ACC112 (cell line): ENCODE measurements around the gene AADACL2.

ENCODE experiments used
- H2AFZ ChIP-seq: fragments of 200-600 bp; sonication (generic); one replicate; pipeline ENCODE4 v1.6.0; 2017; ENCODE audit warnings: antibody characterized with exemption, low read length; ENCODE audit not compliant: unreplicated experiment
- H3K27ac ChIP-seq: fragments of 200-600 bp; sonication (generic); 2 replicates; pipeline ENCODE4 v1.5.1; 2014; ENCODE audit warnings: low read depth, mild to moderate bottlenecking, antibody characterized with exemption, low read length, moderate library complexity
- H3K27me3 ChIP-seq: fragments of 200-600 bp; sonication (generic); 2 replicates; pipeline ENCODE4 v1.6.1; 2014; ENCODE audit warnings: mild to moderate bottlenecking, antibody characterized with exemption, low read length, moderate library complexity, mixed read lengths; ENCODE audit not compliant: insufficient read depth
- H3K36me3 ChIP-seq: fragments of 200-600 bp; sonication (generic); 2 replicates; pipeline ENCODE4 v1.6.1; 2016; ENCODE audit warnings: mild to moderate bottlenecking, antibody characterized with exemption, low read length, moderate library complexity, mixed read lengths; ENCODE audit not compliant: insufficient read depth
- H3K4me1 ChIP-seq: fragments of 200-600 bp; sonication (generic); one replicate; pipeline ENCODE4 v1.6.1; 2016; ENCODE audit warnings: low read length, mixed read lengths; ENCODE audit not compliant: insufficient read depth, unreplicated experiment, control insufficient read depth
- H3K4me3 ChIP-seq: fragments of 200-600 bp; sonication (generic); 2 replicates; pipeline ENCODE4 v1.5.1; 2014; ENCODE audit warnings: mild to moderate bottlenecking, low read depth, low read length
- H3K79me2 ChIP-seq: fragments of 200-600 bp; sonication (generic); one replicate; pipeline ENCODE4 v1.6.0; 2016; ENCODE audit warnings: low read length; ENCODE audit not compliant: control insufficient read depth, unreplicated experiment, insufficient read depth

AADACL2 gene

DNA sequence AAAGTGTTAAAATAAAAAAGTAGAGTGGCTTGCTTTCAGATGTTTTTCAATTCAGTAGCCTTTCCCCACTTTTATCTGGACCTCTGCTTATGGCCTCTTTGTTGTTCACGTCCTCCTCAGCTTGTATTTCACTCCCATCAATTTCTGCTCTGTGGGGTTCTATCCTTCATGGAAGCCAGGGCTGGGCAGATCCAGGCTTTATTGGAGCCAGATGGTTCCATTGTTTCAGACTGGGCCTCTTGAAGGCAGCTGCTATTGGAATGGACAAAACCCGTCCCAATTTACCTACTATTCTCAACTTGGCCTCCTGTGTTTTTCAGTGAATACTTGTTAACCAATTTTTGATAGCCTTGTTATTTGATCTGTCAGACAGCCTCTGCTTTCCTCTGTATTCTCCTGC lies 10.9 kb upstream of the AADACL2 start:
- no peak overlapping the region for H2AFZ ChIP-seq

GRCh38 chr3:151724576-151725562 lies 8.9 kb upstream of the AADACL2 start:
- Histone ChIP-seq H2AFZ (no peak overlapping the region), H3K27ac (no peak overlapping the region), H3K27me3 (no peaks in the 10 kb centered on the region), H3K4me1 (no peaks in the 10 kb centered on the region), H3K36me3 (no peaks in the 10 kb centered on the region), H3K4me3 (no peak overlapping the region), H3K79me2 (no peaks in the 10 kb centered on the region)

More for the DNA sequence above, 10.9 kb upstream of the AADACL2 start:
- H3K27me3 ChIP-seq, result no peaks in the 10 kb centered on the region
- H3K36me3 ChIP-seq, result no peaks in the 10 kb centered on the region
- no peak overlapping the region for H3K4me3 ChIP-seq
- H3K27ac ChIP-seq, result no peak overlapping the region
- no peaks in the 10 kb centered on the region for H3K79me2 ChIP-seq
- no peaks in the 10 kb centered on the region for H3K4me1 ChIP-seq

GRCh38 chr3:151726016-151726415 lies 7.7 kb upstream of the AADACL2 start:
- H3K27ac ChIP-seq, result no peak overlapping the region
- no peaks in the 10 kb centered on the region for H3K79me2 ChIP-seq
- no peak overlapping the region for H3K4me3 ChIP-seq
- no peaks in the 10 kb centered on the region for H3K36me3 ChIP-seq
- no peaks in the 10 kb centered on the region for H3K4me1 ChIP-seq
- no peak overlapping the region for H2AFZ ChIP-seq
- no peaks in the 10 kb centered on the region for H3K27me3 ChIP-seq

DNA sequence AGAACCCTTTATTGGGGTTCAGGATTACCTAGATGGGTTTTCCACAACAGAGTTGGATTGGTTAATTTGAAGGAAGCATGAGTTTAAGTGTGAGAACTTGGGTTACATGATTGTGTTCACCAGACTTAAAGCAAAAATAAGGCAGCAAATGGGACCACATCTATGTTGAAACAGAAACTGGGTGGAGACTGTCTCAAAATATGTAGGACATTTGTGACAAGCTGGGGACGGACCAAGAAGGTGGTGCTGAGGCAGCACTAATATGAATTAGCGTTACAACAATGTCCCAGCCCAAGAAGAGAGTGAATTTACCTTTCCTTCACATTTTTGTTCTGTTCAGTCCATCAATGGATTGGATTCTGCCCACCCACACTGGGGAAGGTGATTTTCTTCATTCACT lies 866 bp upstream of the AADACL2 start:
- H3K79me2 ChIP-seq, result no peaks in the 10 kb centered on the region
- no peaks in the 10 kb centered on the region for H3K27me3 ChIP-seq
- H3K36me3 ChIP-seq, result no peaks in the 10 kb centered on the region
- H3K4me3 ChIP-seq, result no peak overlapping the region
- H2AFZ ChIP-seq, result no peak overlapping the region
- H3K4me1 ChIP-seq, result no peaks in the 10 kb centered on the region
- H3K27ac ChIP-seq, result no peak overlapping the region

GRCh38 chr3:151740581-151740980 lies 6.9 kb downstream of the AADACL2 start:
- Histone ChIP-seq H2AFZ (no peak overlapping the region), H3K27ac (no peak overlapping the region), H3K27me3 (no peaks in the 10 kb centered on the region), H3K36me3 (no peaks in the 10 kb centered on the region), H3K4me3 (no peak overlapping the region), H3K79me2 (no peaks in the 10 kb centered on the region), H3K4me1 (no peaks in the 10 kb centered on the region)

DNA sequence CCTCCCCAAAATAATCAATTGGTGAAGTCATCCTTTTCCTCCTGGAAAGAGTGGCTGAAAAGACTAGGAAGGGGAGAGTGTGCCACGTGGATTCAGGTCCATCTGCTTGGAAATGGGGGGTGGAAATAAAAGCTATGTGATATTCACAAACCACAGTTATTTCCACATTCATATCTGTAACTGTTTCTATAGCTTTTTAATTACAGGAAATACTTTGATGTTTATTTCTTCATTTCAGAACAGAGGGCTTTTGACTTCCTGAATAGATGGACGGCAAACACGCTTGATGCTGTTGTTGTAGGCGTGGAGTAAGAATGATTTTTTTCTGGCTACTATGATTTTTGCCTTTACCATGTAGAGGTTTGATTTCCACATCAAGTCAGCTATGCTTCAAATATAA lies 10.1 kb downstream of the AADACL2 start:
- H3K27me3 ChIP-seq, result no peaks in the 10 kb centered on the region
- 0 out of 2 replicates have a peak, but pooled peaks cover 2% of the 10 kb centered on the region for H3K36me3 ChIP-seq
- H3K4me3 ChIP-seq, result no peak overlapping the region
- no peaks in the 10 kb centered on the region for H3K4me1 ChIP-seq
- no peak overlapping the region for H3K27ac ChIP-seq
- H2AFZ ChIP-seq, result no peak overlapping the region
- H3K79me2 ChIP-seq, result no peaks in the 10 kb centered on the region

GRCh38 chr3:151750181-151750580 lies 16.5 kb downstream of the AADACL2 start:
- no peaks in the 10 kb centered on the region for H3K4me1 ChIP-seq
- H3K4me3 ChIP-seq, result no peak overlapping the region
- no peaks in the 10 kb centered on the region for H3K79me2 ChIP-seq
- H3K36me3 ChIP-seq, result 0 out of 2 replicates have a peak, but pooled peaks cover 5% of the 10 kb centered on the region
- H3K27me3 ChIP-seq, result no peaks in the 10 kb centered on the region
- no peak overlapping the region for H2AFZ ChIP-seq
- H3K27ac ChIP-seq, result no peak overlapping the region

DNA sequence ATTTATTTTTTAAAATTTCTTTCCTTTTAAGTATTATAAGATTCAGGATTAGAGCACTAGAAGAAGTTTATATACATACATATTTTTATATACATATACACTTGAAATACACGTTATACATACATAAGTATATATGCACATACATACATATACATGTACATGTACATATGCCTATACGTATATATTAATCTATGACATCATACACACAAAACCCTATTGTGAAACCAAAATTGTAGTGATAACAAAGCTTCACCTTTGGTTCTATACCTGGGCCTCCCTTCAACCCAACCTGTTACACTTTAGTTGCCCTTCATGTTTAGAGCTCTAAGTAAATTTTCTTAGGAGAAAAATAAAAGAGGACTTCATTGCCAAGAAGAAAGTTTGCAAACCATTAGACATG lies 17.0 kb downstream of the AADACL2 start:
- Histone ChIP-seq H3K36me3 (0 out of 2 replicates have a peak, but pooled peaks cover 5% of the 10 kb centered on the region), H3K4me1 (no peaks in the 10 kb centered on the region), H3K27me3 (no peaks in the 10 kb centered on the region), H3K4me3 (no peak overlapping the region), H3K27ac (no peak overlapping the region), H3K79me2 (no peaks in the 10 kb centered on the region), H2AFZ (no peak overlapping the region)

DNA sequence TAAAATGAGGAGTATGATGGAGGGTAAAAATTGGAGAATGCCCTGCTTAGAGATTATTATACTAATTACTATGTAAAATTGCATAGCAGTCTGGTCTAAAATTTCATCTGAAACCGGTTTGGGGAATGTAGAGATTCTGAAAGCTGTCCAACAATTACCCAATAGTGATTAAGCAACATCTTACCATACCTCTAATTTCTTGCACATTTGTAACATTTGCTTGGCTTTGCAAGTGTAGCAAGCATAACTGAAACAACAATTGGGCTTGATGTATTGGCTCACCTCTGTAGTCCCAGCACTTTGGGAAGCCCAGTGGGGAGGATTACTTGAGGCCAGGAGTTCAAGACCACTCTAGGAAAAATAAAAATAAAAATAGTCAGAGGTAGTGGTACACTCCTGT lies 17.4 kb downstream of the AADACL2 start:
- no peak overlapping the region for H2AFZ ChIP-seq
- no peaks in the 10 kb centered on the region for H3K4me1 ChIP-seq
- 0 out of 2 replicates have a peak, but pooled peaks cover 5% of the 10 kb centered on the region for H3K36me3 ChIP-seq
- no peak overlapping the region for H3K27ac ChIP-seq
- no peaks in the 10 kb centered on the region for H3K79me2 ChIP-seq
- H3K4me3 ChIP-seq, result no peak overlapping the region
- H3K27me3 ChIP-seq, result no peaks in the 10 kb centered on the region

GRCh38 chr3:151753846-151754245 lies 20.1 kb downstream of the AADACL2 start:
- Histone ChIP-seq H3K4me1 (no peaks in the 10 kb centered on the region), H2AFZ (no peak overlapping the region), H3K36me3 (0 out of 2 replicates have a peak, but pooled peaks cover 2% of the 10 kb centered on the region), H3K27ac (no peak overlapping the region), H3K79me2 (no peaks in the 10 kb centered on the region), H3K27me3 (no peaks in the 10 kb centered on the region), H3K4me3 (no peak overlapping the region)

DNA sequence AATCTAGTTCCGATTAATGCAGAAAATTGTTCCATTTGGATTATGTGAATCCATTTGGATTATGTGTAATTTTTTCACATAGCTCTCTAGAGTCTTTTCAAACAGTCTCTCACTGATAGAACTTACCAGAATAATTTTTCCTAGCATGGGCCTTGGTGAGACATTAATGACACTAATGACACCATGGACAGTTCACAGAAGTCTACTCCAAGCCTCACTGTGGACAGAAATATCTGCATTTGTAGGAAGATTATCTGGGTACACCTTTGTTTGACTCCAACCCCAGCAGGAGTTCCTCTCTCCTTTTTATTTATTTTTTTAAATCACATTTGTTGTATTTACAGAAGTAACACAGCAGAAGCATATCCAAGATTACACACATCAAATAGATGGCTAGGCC lies 27.9 kb downstream of the AADACL2 start:
- peaks cover 15% of the 10 kb centered on the region for H3K4me1 ChIP-seq
- no peaks in the 10 kb centered on the region for H3K27me3 ChIP-seq
- no peak overlapping the region for H3K4me3 ChIP-seq
- H2AFZ ChIP-seq, result no peak overlapping the region
- no peaks in the 10 kb centered on the region for H3K36me3 ChIP-seq
- H3K79me2 ChIP-seq, result no peaks in the 10 kb centered on the region
- no peak overlapping the region for H3K27ac ChIP-seq
